Ureter (tissue), 1 donor: Measurements from ENCODE around the gene LSMEM2. TPM values are rescaled to one million over a fixed set of nuclear protein-coding genes. Genes with fewer than 3 reads are reported as not detected.
A peak's percentile ranks its signal among the peaks of the same experiment; 100 is the strongest.
"Not testable (repeated sequence)": the region's sequence is repeated elsewhere in the genome, so short reads cannot be mapped to it uniquely, and the experiment has no call there.

Source experiments
- DNase-seq: peaks from one replicate; pipeline ENCODE4 v3.0.0-alpha.2; 2020; ENCODE audit warnings: low spot score
- total RNA-seq: library from RNA; stranded (reverse); gene quantifications from one replicate; pipeline ENCODE4 v1.2.4, GENCODE V29; 2023
- donor health status: DM: yes; HTN: yes; CAD: no.

LSMEM2 gene
- total RNA-seq: not detected

DNA sequence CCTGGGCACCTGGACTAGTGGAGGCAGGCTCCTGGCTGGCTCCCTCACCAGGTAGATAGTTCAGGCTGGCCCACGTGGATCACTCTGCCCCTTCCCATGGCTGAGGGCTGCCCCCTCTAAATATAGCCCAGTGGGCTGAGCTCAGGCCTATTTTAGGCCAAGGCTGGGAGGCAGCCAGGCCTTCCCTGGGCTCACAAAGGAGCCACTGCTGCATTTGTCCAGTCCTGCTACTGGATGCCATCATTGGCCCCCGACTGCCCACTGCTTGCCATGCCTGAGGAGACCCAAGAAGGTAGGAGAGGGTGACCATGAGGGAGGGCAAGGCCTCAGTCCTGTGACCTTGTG lies at the start of gene LSMEM2:
Gene LSMEM2, plus strand, starts transcription at position 208 of the 345 bp plus-strand sequence. Its CDS starts 27 bp downstream, at position 235.
- DNase-seq: no peak

DNA sequence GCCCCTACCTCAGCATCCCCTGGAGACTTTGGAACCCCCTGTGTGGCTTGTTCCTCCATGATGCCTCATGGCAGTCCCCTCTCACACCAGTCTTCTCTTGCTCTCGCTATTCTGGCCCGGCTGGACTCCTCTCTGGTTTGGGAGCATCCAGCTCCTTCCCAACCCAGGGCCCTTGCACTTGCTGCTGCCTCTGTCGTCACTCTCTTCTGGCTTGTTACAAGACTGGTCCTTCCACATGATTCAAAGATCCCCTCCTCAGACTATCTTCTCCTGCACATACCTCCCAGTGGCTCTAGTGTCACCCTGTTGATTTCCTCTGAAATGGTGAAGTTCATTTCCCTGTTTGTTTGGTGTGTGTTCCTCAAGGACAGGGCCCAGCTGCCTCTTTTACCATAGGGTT lies 49.4 kb upstream of the LSMEM2 start:
- no peak for DNase-seq

- DNase-seq: no peak
These were observed 48.6 kb upstream of the LSMEM2 start for GRCh38 chr3:50230104-50230793.

DNA sequence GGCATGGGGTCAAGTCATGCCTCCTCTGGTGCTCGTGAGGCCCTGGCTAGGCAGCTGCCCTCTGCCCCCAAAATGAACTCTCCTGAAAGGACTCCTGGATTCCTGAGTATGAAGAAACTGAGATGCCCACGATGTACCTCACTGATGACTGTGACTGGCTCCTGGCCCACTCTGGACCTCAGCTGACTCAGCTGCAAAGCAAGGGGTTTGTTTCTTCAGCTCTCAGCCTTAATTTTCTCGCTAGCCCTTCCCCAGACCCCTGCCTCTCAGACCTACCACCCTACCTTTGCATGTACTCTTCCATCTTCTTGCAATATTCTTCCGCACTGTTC lies 48.1 kb upstream of the LSMEM2 start:
- DNase-seq: no peak

DNA sequence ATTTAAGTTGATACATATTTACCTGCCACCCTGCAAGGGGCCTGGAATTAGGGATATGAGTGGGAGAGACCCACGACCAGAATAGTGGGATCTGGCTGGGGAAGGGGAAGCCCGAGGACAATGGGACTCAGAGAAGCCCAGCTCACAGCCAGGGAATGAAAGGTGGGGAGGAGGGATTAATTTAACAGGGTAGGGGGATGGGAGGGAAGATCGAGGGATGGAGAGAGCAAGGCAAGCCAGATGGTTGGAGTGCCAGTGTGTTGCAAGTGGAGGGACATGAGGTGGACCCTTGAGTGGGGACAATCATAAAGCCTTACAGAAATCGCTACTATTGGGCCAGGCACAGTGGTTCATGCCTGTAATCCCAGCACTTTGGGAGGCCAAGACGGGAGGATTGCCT lies 47.3 kb upstream of the LSMEM2 start:
- DNase-seq: no peak

GRCh38 chr3:50232303-50232702 lies 46.6 kb upstream of the LSMEM2 start:
- DNase-seq: no peak

DNA sequence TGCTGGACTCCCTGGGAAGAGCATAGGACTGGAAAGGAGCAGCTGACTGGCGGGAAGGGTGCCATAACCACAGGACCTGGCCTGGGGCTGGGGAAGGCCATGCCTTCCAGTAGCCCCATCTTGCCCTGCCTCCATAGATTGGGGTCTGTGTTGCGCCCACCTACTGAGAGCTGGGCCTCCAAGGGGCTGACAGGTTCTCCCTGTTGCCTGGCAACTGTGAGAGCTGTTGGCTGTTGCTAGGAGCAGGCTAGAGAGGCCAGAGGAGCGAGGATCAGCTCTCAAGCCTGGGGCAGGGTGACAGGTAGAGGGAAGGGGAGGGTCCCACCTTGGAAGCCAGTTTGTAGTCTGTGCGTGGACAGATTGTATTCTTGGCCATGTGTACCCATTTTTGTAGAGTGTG lies 45.7 kb upstream of the LSMEM2 start:
- DNase-seq: no peak

DNA sequence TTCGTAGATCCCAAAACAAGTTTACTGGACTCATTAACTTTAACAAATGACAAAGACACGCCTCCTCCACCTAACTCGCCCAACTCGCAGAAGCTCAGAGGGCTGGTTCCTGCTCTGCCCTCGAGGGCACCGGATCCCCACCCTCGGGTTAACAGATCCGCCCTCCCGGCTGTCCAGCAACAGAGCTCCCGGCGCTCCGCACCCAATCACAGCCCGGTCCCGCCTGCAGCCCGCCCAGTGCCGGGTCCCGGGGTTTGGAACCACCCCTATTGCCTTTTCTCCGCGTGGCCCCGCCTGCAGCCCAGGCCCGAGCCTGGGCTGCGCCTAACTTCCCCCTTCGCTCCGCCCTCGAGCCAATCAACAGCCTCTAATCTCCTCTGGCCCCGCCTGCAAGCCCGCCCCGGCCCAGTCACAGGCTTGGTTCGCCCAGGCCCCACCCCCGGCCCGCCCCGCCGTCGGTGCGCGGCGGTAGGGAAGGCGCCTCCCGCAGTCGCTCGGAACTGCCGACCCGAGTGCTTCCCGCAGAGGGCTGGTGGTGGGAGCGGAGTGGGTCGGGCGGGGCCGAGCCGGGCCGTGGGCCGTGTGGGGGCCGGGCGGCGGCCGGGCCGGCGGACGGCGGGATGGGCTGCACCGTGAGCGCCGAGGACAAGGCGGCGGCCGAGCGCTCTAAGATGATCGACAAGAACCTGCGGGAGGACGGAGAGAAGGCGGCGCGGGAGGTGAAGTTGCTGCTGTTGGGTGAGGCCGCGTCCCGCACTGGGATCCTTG lies 43.0 kb upstream of the LSMEM2 start, which contains the start of gene GNAI2:
Gene GNAI2, plus strand, starts transcription at position 489 of the 768 bp plus-strand sequence. Its CDS starts 132 bp downstream, at position 621.
- peak; percentile 99 for DNase-seq

DNA sequence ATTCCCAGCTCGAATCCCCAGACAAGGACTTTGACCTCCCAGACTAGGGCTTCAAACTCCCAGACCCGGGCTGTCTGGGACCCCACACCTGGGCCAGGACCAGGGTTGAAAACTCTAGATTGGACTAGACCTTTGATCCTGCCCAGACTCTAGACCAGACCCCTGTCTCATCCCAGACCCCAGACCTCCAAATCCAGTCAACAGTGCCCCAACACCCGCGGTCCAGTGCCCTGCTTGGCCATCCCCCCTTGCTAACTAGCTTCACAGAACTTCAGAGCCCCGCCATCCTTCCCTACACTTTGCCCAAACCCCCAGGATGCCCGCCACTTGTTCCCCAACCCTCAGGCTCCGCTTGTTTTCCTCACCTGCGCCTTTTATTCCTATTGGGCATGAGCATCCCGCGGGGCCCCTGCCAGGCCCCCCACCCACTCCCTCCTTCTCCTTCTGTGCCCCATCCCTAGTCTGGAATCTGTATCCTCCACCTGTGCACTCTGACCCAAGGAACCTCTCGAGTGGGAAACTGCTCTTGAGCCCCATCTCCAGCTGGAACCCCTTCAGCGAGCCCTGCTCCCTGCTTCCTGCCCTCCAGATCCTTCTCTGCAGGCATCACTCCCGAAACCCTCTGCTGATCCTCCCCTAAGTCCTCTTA lies 42.3 kb upstream of the LSMEM2 start:
- no peak for DNase-seq

DNA sequence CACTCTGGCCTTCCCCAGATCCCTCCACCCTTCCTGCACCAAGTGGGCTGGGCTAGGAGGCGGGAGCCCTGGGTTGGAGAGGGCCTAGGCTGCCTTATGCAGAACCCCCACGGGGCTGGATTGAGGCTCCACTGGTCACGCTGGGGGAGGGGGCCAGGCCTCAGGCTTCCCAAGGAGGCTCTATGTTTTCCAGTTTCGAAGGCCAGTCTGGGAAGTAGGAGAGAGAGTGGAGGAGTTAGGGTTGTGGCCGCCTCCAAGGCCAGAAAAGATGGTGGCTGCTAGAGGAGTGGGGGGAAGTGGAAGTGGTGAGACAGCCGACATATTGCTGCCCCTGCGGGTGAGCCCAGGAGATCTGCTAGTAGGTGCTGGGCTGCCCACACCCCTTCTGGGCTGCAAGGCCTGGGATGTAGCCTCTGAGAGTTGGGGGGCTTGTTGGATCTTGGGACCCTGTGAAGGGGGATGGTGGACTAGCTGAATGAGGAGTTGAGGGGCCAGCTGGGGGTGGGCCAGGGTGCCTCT lies 41.7 kb upstream of the LSMEM2 start:
- DNase-seq: peak; percentile 61

DNA sequence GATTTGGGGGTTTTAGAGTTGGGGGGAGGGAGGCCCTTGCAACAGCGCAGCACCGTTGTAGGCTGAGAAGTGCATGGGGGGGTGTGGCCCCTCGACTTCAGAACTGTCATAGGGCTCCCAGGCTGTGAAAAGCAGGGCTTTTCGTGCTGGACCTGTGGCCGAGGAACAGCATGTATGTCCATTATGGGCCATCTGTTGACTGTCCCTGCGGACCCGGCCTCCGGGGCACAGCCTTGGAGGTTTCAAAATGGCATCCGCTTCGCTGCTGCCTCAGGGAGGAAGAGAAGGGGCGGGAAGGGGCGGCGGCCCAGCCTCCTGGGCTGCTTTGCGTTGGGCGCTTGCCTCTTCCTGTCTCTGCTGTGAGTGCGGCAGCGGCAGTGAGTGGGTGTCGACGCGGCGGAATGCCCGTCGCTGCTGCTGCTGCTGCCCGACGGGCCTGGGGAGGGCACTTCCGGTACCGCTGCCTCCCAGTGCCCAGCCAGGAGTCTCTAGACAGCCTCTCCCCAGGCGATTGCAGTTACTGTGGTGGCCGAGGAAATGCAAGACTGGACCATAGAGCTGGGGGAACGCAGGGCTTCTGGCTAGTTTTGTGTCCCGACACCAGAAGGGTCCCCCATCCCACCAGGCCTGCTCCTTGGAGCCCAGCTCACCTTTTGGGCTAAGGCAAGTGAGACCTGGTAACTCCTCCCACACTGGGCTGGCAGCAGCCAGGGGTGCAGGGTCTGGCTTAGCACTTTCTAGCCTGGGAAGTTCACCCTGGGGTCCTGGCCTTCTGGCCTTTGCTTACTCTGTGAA lies 40.9 kb upstream of the LSMEM2 start:
- peak; percentile 90 for DNase-seq

- peak; percentile 91 for DNase-seq
These were observed 40.3 kb upstream of the LSMEM2 start for GRCh38 chr3:50238549-50239026.

- no peak for DNase-seq
These were observed 39.2 kb upstream of the LSMEM2 start for GRCh38 chr3:50239649-50240048.

- no peak for DNase-seq
These were observed 37.7 kb upstream of the LSMEM2 start for GRCh38 chr3:50241163-50241562.

GRCh38 chr3:50241713-50242380 lies 37.0 kb upstream of the LSMEM2 start:
- DNase-seq: no peak

GRCh38 chr3:50242381-50242770 lies 36.5 kb upstream of the LSMEM2 start:
- DNase-seq: no peak

DNA sequence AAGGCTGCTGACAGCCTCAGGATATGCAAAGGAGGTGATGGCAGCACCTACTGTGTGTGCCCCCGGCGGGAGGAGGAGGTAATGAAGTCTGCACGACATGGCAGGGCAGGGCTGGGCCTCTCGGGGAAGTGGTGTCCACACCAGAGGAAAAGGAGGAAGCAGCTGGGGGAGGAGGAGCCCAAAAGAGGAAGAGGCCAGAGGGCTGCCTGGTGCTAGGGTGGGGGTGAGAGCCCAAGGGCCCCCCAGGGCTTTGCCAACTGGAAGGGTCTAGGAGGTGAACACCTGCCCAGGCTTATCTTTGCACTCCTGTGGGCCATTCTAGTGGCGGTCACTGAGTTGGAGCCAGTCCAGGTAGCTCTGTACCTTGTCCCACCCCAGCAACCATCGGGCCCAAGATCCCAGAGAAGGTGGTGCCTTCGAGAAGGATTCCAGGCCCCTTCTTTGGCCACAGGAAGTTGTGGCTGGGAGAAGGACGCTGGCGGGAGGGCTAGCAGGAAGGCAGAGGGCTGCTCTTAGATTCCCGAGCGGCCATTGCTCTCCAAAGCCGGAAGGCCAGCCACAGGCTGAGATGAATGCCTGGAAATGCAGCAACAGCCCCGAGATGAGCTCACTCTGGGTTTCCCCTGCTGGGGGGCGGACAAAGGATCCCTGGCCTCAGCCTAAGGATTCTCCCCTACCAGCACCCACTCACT lies 35.9 kb upstream of the LSMEM2 start:
- DNase-seq: no peak

GRCh38 chr3:50243543-50243895 lies 35.4 kb upstream of the LSMEM2 start:
- DNase-seq: no peak

DNA sequence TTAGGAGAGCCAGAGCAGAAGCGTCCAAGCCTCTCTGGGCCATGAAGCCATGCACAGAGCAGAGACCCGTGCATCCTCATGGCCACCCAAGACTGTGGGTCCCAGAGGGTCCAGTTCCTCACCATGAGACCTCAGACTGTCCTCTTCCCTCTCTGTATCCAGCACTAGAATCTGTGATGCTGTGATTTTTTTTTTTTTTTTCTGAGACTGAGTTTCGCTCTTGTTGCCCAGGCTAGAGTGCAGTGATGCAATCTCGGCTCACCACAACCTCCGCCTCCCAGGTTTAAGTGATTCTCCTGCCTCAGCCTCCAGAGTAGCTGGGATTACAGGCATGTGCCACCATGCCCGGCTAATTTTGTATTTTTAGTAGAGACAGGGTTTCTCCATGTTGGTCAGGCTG lies 34.1 kb upstream of the LSMEM2 start:
- DNase-seq: not testable (repeated sequence)

DNA sequence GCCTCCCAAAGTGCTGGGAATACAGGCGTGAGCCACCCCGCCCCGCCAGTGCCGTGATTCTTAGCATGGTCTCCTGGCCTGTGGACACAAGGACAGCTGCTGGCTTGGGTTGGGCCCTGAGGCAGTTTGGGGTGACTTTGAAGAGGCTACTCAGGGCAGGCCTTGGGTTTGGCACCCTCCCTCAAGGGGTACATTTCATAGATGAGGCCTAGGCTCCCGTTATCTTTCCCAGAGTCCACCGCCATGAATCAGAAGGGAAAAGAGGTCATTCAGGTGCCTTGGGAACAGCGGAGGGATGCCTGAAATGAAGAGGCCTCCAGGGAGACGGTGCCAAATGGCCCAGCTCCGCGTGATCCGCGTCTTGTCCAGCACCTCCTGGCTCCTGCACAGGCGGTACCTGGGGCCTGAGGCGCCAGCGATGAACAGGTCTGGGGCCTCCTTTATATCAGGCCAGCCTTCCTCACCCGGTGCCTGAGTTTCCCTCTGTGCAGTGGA lies 33.6 kb upstream of the LSMEM2 start:
- DNase-seq: no peak
